H1 (cell line): ENCODE data around the gene KLF13. TPM values are rescaled to one million over a fixed set of nuclear protein-coding genes. Genes with fewer than 3 reads are reported as not detected.

Experiments used
- ASH2L ChIP-seq: fragments of 200-600, 300-600 bp; sonication (generic); IDR thresholded peaks from one replicate; pipeline ENCODE4 v1.7.1; 2017; ENCODE audit warnings: low read length
- ATF2 ChIP-seq: IDR thresholded peaks from 2 replicates; pipeline ENCODE4 v1.6.1; 2012; ENCODE audit warnings: low read length, inconsistent platforms
- EZH2 ChIP-seq: fragments of 200-600 bp; sonication (generic); IDR thresholded peaks from 2 replicates; pipeline ENCODE4 v1.7.1; 2012; ENCODE audit warnings: low read depth, mild to moderate bottlenecking, moderate library complexity, low read length, inconsistent platforms; ENCODE audit not compliant: severe bottlenecking
- FOSL1 ChIP-seq: IDR thresholded peaks from 2 replicates; pipeline ENCODE4 v1.6.1; 2011; ENCODE audit warnings: mild to moderate bottlenecking, low read depth, low read length, moderate library complexity; ENCODE audit not compliant: insufficient read depth
- GTF2F1 ChIP-seq: IDR thresholded peaks from 2 replicates; pipeline ENCODE4 v1.6.1; 2012; ENCODE audit warnings: low read depth, low read length, improper control_type of control experiment, borderline replicate concordance
- polyA plus RNA-seq, 7 experiments: library from polyadenylated mRNA; depleted of rRNA in 3 of 7; stranded (reverse) in 5 of 7; unstranded in 2 of 7; fragments of >200 nt in 5 of 7; fragments of 200-250 nt in 2 of 7; gene quantifications; 1 replicate in 5 of 7; 2 replicates in 1 of 7; 4 replicates in 1 of 7; pipeline versions ENCODE4 v1.2.1 to v1.2.3, GENCODE V29; 2011 to 2013; ENCODE audit warnings: missing spikeins in 2 of 7, mixed read lengths in 2 of 7
- total RNA-seq: library from RNA; stranded (reverse); fragmentation: NEBNext Ultra II Directional; extraction: Animal tissue kit (Norgen Biotek cat#: 25700); gene quantifications from 2 replicates; pipeline ENCODE4 v1.2.1, GENCODE V29; 2021
- TF ChIP-seq, protein P1 (sequence below): IDR thresholded peaks from 2 replicates; pipeline ENCODE4 v1.6.1; 2011; ENCODE audit warnings: low read depth, mild to moderate bottlenecking, low read length; ENCODE audit not compliant: insufficient read depth
- TF ChIP-seq, protein P2 (sequence below): IDR thresholded peaks from 2 replicates; pipeline ENCODE4 v1.6.1; 2012; ENCODE audit warnings: inconsistent platforms

The KLF13 gene
- total and polyA plus RNA-seq, 2 of the 8 experiments (the other 6 are each of a cell fraction or from before 2014, with no cell fraction given): 18.3 to 33.4 TPM

GRCh38 chr15:31375772-31376171 lies 49.1 kb downstream of the KLF13 start (continued):
- TF ChIP-seq EZH2: no peak
- TF ChIP-seq GTF2F1: no peak
- TF ChIP-seq, protein P1, sequence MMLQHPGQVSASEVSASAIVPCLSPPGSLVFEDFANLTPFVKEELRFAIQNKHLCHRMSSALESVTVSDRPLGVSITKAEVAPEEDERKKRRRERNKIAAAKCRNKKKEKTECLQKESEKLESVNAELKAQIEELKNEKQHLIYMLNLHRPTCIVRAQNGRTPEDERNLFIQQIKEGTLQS: no peak
- TF ChIP-seq ASH2L: no peak
- TF ChIP-seq, protein P2, sequence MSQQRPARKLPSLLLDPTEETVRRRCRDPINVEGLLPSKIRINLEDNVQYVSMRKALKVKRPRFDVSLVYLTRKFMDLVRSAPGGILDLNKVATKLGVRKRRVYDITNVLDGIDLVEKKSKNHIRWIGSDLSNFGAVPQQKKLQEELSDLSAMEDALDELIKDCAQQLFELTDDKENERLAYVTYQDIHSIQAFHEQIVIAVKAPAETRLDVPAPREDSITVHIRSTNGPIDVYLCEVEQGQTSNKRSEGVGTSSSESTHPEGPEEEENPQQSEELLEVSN: no peak
- no peak for TF ChIP-seq FOSL1
- no peak for TF ChIP-seq ATF2
